NCI-H1092 (cell line): ENCODE data around the gene GPC6.
"Not testable (repeated sequence)": the region's sequence is repeated elsewhere in the genome, so short reads cannot be mapped to it uniquely, and the experiment has no call there.

ENCODE experiments used
- DNase-seq: peaks from one replicate; lab custom pipeline; 2025; lab: John Stamatoyannopoulos, UW

Gene GPC6

GRCh38 chr13:94172416-94172815, 945.8 kb downstream of the GPC6 start:
- DNase-seq, result no peak

- no peak for DNase-seq
Observed at GRCh38 chr13:94173312-94173854, 946.8 kb downstream of the GPC6 start.

- DNase-seq, result no peak
Observed at GRCh38 chr13:94174009-94174408, 947.4 kb downstream of the GPC6 start.

DNA sequence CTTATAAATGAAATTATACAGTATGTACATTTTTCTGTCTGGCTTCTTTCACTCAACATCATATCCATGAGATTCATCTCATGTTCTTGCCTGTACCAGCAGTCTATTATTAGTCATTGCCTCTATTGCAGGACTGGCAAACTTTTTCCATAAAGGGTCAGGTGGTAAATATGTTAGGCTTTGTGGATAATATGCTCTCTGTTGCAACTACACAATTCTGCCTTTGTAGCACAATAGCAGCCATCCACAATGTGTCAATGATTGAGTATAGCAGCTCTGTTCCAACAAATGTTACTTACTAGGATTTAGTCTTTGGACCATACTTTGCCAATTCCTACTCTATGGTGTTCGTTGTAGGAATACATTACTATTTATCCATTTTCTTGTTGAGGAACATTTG, 948.5 kb downstream of the GPC6 start:
- DNase-seq, result no peak

DNA sequence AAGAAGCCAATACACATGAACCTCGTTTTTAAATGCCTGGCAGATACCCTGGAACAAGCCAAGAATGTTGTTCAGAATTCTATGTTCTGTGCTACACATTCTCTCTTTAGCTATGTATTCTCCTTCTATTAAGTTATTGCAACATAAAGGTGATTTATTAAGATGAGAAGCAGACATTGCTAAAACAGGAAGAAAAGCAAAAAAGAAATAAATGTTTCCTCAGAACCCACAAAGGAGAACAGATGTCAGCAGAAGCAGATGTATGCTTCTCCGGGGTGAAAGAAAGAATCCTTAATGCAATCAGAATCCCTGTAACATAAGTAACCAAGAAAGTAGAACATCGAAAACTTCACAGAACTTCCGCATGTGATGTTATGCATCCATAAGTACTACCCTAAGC, 950.0 kb downstream of the GPC6 start:
- no peak for DNase-seq

- no peak for DNase-seq
Observed at GRCh38 chr13:94177041-94177440, 950.4 kb downstream of the GPC6 start.

DNA sequence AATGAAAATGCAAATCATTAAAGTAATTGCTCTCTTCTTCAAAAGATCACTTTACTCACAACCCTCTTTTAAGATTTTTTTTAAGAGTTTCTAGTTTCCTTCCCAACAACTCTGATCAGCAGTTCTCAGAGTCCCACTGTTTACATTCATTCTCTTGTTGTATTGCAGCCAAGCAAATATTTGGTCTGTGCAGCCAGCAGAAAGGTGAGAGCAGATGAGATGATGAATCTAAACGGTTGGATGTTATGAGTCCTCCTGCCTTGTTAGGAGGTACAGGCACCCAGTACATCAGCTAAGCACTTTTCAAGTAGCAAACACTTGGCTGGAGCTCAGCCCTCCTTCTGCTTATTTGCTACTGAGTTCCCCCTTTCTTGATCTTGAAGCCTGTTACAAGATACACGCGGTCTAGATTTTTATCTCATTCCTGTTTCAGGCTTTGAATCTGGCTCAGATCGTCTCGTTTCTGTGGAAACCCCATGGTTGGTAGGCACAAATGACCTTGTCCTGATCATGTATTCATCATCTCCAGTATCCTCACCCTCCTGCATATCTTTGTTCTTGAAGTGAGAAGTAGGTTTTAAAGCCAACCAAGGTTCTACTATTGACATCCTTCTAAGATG, 952.1 kb downstream of the GPC6 start:
- peak; percentile 67 for DNase-seq

- DNase-seq, result no peak
Observed at GRCh38 chr13:94181461-94182107, 955.0 kb downstream of the GPC6 start.

DNA sequence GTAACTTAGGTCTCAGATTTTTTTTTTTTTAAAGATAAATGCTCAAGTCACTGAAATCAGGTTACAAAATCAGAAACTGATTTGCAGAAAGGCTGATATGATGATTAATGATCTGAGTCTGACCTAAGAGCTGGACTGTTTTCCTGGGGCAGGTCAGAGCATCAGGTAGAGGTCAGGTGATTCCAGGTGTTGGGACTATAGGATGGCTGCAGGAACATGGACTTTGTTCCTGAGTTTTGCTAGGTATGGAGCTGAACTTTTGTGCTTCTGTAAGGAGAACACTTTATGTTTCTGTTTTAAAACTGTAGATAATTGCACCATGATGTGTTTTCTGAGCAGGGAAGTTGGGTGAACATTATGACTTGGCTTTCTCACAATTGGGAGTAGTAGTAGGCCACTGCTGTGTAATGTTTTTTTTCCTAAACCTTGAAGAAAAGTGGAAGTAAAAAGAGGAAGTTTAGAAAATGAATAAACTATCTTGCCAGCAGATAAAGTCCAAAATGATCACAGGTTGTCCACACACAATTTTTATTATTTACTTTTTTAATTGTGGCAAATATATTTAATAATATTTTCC, 955.7 kb downstream of the GPC6 start:
- DNase-seq, result no peak

DNA sequence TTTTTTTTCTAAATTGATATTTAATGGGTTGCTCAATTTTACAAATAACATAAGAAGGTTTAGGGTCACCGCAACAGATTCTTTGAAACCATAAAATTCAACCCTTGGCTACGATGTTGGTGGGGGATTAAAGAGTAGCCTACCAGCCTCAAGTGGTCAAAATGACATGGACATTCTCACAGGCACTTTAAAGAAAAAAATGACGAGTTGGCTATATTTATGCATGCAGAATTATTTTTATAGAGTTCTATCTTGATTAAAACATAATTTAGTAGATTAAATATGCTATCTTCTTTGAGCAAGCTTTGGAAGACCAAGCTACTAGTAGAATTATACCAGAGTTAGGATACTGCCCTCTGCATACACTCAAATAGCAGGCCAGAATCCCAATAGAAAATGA, 959.9 kb downstream of the GPC6 start:
- DNase-seq, result no peak

- DNase-seq, result no peak
Observed at GRCh38 chr13:94188201-94188854, 961.7 kb downstream of the GPC6 start.

DNA sequence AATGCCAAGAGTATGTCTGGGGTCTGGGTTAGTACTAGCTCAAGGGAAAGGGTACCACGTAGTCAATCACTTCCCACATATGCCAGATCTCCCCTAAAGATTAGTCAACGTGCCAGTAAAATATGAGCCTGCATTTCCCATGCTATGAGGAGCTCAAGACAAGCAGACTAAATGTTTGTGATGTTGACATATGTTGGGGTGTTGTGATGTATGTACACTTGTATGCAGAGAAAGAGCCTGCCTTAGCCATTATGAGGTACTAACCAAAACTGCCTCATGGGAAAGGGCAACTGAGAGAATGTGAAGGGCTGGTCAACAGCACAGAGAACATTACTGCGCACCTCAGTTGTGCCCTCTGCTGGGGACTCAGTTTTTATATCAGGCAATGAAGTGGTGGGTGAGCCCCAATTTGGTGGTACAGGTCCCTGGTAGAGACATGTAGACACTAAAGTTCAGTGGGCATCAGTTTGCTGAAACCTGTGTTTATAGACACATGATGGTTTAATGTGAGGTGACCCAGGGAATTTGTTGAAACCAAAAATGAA, 965.9 kb downstream of the GPC6 start:
- DNase-seq, result peak; percentile 11

GRCh38 chr13:94195715-94196114, 969.1 kb downstream of the GPC6 start:
- DNase-seq, result no peak

DNA sequence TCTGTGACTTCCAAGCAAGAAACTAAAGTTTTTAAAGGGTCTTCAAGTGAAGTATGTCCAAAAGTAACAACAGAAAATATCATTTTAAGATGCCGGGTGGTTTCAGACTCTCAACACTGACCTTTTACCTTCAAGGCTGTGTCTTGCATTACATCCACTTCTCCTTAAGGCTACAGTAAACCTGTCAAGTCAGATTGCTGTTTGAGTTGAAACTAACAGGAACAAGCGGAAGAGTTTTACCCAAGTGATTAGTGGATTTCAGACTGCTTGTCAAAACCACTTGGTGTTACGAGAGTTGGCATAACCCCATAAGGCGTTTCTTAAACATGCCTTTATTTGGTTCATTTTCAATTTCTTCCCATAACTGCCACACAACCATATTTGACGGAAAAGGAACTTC, 969.8 kb downstream of the GPC6 start:
- DNase-seq, result no peak

GRCh38 chr13:94198681-94199080, 972.1 kb downstream of the GPC6 start:
- no peak for DNase-seq

GRCh38 chr13:94199135-94199534, 972.5 kb downstream of the GPC6 start:
- no peak for DNase-seq

- DNase-seq, result no peak
Observed at GRCh38 chr13:94201022-94201421, 974.4 kb downstream of the GPC6 start.

- no peak for DNase-seq
Observed at GRCh38 chr13:94204163-94204562, 977.6 kb downstream of the GPC6 start.

DNA sequence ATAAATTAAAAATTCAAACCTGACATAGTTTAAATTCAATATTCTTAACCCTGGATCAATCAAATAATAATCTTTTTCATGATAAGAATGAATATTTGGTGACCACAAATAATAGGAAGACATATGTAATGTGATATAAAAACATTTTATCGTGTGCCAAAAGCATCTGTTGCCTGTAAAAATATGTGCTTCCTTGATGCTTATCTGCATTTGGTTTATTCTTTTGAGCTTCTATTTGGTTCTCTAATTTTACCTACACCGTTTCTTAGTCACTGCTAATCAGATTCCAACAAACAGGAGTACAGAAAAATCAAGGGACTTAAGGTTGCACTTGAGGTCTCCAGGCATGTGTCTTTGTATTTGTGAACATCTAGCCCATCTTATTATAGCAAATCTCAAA, 978.3 kb downstream of the GPC6 start:
- DNase-seq, result no peak

DNA sequence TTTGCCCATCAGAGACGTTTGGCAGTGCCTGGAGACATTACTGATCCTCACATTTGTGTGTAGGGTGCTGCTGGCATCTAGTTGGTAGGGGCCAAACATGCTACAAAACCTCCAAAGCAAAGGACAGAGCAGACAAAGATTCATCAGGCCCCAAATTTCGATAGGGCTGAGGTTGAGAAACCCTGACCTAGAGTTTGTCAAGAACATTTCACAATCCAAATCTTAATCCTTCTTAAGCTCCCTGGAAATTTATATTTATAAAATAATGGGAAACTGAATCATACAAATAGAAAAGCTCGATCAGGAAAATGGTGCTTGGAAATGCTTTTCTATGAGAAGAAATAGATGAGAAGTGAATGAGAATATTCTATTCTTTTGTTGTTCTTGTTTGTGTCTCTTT, 979.3 kb downstream of the GPC6 start:
- no peak for DNase-seq

- DNase-seq, result no peak
Observed at GRCh38 chr13:94209117-94209516, 982.5 kb downstream of the GPC6 start.

GRCh38 chr13:94209913-94210312, 983.3 kb downstream of the GPC6 start:
- DNase-seq, result not testable (repeated sequence)

DNA sequence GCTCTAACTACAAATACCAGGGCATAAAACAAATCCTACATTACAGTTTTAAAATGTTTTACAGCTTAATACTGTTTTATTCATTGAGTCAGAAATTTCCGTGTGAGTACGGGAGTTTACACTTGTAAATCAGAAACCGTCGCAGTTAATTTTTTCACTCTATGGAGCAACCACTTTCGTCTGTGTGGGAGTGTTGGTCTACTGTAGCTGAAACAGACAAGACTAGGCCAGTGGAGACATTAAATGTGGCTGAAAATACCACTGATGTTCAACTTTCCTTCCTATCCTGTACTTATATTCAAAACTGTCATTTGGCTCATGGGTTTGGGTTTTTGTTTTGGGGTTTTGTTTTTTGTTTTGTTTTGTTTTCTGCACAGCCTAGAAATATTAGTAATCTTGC, 984.2 kb downstream of the GPC6 start:
- no peak for DNase-seq
